Activated T-cell treated with anti-CD3 and anti-CD28 coated beads, Interleukin-2, amount 50 U/mL, for 24 hours (primary cell): ENCODE data around the gene PTGIS.

Experiments used
- DNase-seq: peaks from one replicate; pipeline ENCODE4 v3.0.0-alpha.2; 2020
- H3K27ac Mint-ChIP-seq: 2 replicates; pipeline ENCODE4 v1.8.0; 2020; ENCODE audit warnings: mild to moderate bottlenecking, mixed read lengths
- H3K27me3 Mint-ChIP-seq: 2 replicates; pipeline ENCODE4 v1.8.0; 2020; ENCODE audit warnings: mixed read lengths
- H3K36me3 Mint-ChIP-seq: 2 replicates; pipeline ENCODE4 v1.8.0; 2020; ENCODE audit warnings: low read depth, mixed read lengths
- H3K4me1 Mint-ChIP-seq: 2 replicates; pipeline ENCODE4 v1.8.0; 2020; ENCODE audit warnings: low read depth, mixed read lengths
- H3K4me3 Mint-ChIP-seq: 2 replicates; pipeline ENCODE4 v1.8.0; 2020; ENCODE audit warnings: mild to moderate bottlenecking, moderate library complexity, mixed read lengths
- H3K9me3 Mint-ChIP-seq: 2 replicates; pipeline ENCODE4 v1.8.0; 2020; ENCODE audit warnings: mixed read lengths

The PTGIS gene

GRCh38 chr20:49497398-49497669 is 70.6 kb downstream of the PTGIS start:
- Mint-ChIP-seq H3K4me1 (no peaks in the 10 kb centered on the region), H3K4me3 (no peak overlapping the region), H3K27ac (no peak overlapping the region), H3K9me3 (no peaks in the 10 kb centered on the region), H3K27me3 (peaks cover 37% of the 10 kb centered on the region), H3K36me3 (no peaks in the 10 kb centered on the region)
- DNase-seq = no peak

- H3K4me3 Mint-ChIP-seq = no peak overlapping the region
- no peaks in the 10 kb centered on the region for H3K9me3 Mint-ChIP-seq
Observed at GRCh38 chr20:49496553-49497397, 71.2 kb downstream of the PTGIS start.

GRCh38 chr20:49496043-49496442 is 71.9 kb downstream of the PTGIS start:
- Mint-ChIP-seq H3K27ac (no peak overlapping the region), H3K4me3 (no peak overlapping the region), H3K9me3 (no peaks in the 10 kb centered on the region), H3K27me3 (peaks cover 40% of the 10 kb centered on the region), H3K36me3 (no peaks in the 10 kb centered on the region), H3K4me1 (no peaks in the 10 kb centered on the region)
- DNase-seq = no peak

More at GRCh38 chr20:49496553-49497397, 71.2 kb downstream of the PTGIS start:
- Mint-ChIP-seq H3K36me3 (no peaks in the 10 kb centered on the region), H3K27me3 (peaks cover 40% of the 10 kb centered on the region), H3K27ac (no peak overlapping the region), H3K4me1 (no peaks in the 10 kb centered on the region)
- DNase-seq = no peak

- DNase-seq = no peak
- Mint-ChIP-seq H3K36me3 (no peaks in the 10 kb centered on the region), H3K4me1 (no peaks in the 10 kb centered on the region), H3K9me3 (peaks cover 8% of the 10 kb centered on the region), H3K4me3 (no peak overlapping the region), H3K27me3 (peaks cover 68% of the 10 kb centered on the region), H3K27ac (no peak overlapping the region)
Observed at GRCh38 chr20:49490689-49491088, 77.2 kb downstream of the PTGIS start.

GRCh38 chr20:49489688-49490087 is 78.2 kb downstream of the PTGIS start:
- no peak for DNase-seq
- no peaks in the 10 kb centered on the region for H3K36me3 Mint-ChIP-seq
- H3K4me3 Mint-ChIP-seq = no peak overlapping the region
- no peak overlapping the region for H3K27ac Mint-ChIP-seq
- H3K9me3 Mint-ChIP-seq = peaks cover 8% of the 10 kb centered on the region
- H3K27me3 Mint-ChIP-seq = peaks cover 73% of the 10 kb centered on the region
- H3K4me1 Mint-ChIP-seq = peaks cover under 1% of the 10 kb centered on the region

GRCh38 chr20:49486064-49486463 is 81.9 kb downstream of the PTGIS start:
- peaks cover 82% of the 10 kb centered on the region for H3K27me3 Mint-ChIP-seq
- H3K36me3 Mint-ChIP-seq = no peaks in the 10 kb centered on the region
- peaks cover 8% of the 10 kb centered on the region for H3K9me3 Mint-ChIP-seq
- DNase-seq = no peak
- H3K4me3 Mint-ChIP-seq = no peak overlapping the region
- H3K27ac Mint-ChIP-seq = no peak overlapping the region
- peaks cover 7% of the 10 kb centered on the region for H3K4me1 Mint-ChIP-seq

- DNase-seq = no peak
- Mint-ChIP-seq H3K4me3 (no peak overlapping the region), H3K36me3 (no peaks in the 10 kb centered on the region), H3K9me3 (peaks cover 8% of the 10 kb centered on the region), H3K27me3 (peaks cover 82% of the 10 kb centered on the region), H3K27ac (no peak overlapping the region), H3K4me1 (peaks cover 7% of the 10 kb centered on the region)
Observed at GRCh38 chr20:49485563-49485962, 82.4 kb downstream of the PTGIS start.

- Mint-ChIP-seq H3K4me1 (peaks cover 7% of the 10 kb centered on the region), H3K4me3 (peak overlapping the region; percentile 69), H3K27me3 (peaks cover 85% of the 10 kb centered on the region), H3K9me3 (peaks cover 2% of the 10 kb centered on the region), H3K27ac (no peak overlapping the region), H3K36me3 (no peaks in the 10 kb centered on the region)
- DNase-seq = peak; percentile 76
Observed at GRCh38 chr20:49484180-49485140, 83.5 kb downstream of the PTGIS start.

- no peak overlapping the region for H3K27ac Mint-ChIP-seq
- no peak overlapping the region for H3K4me3 Mint-ChIP-seq
Observed at GRCh38 chr20:49483696-49484123, 84.2 kb downstream of the PTGIS start.

GRCh38 chr20:49483018-49483695 is 84.8 kb downstream of the PTGIS start:
- Mint-ChIP-seq H3K9me3 (no peaks in the 10 kb centered on the region), H3K4me1 (peaks cover 7% of the 10 kb centered on the region), H3K27me3 (peaks cover 83% of the 10 kb centered on the region), H3K36me3 (no peaks in the 10 kb centered on the region), H3K4me3 (no peak overlapping the region), H3K27ac (no peak overlapping the region)
- no peak for DNase-seq

More at GRCh38 chr20:49483696-49484123, 84.2 kb downstream of the PTGIS start:
- H3K27me3 Mint-ChIP-seq = peaks cover 83% of the 10 kb centered on the region
- no peaks in the 10 kb centered on the region for H3K36me3 Mint-ChIP-seq
- peaks cover 7% of the 10 kb centered on the region for H3K4me1 Mint-ChIP-seq
- DNase-seq = no peak
- no peaks in the 10 kb centered on the region for H3K9me3 Mint-ChIP-seq

- peak; percentile 52 for DNase-seq
- Mint-ChIP-seq H3K27ac (no peak within 1 kb of the TSS), H3K9me3 (no peaks in the 10 kb centered on the region), H3K27me3 (peaks cover 83% of the 10 kb centered on the region), H3K4me3 (no peak within 1 kb of the TSS), H3K4me1 (peaks cover 7% of the 10 kb centered on the region), H3K36me3 (no peaks in the 10 kb centered on the region)
Observed at GRCh38 chr20:49482621-49483017, 85.3 kb downstream of the PTGIS start, which contains the start of gene KCNB1. Gene KCNB1, minus strand, starts transcription at chr20:49482668. Its CDS starts 188 bp downstream, at chr20:49482480.

- H3K4me1 Mint-ChIP-seq = peaks cover 7% of the 10 kb centered on the region
- no peaks in the 10 kb centered on the region for H3K9me3 Mint-ChIP-seq
- H3K27me3 Mint-ChIP-seq = peaks cover 82% of the 10 kb centered on the region
- DNase-seq = no peak
- H3K4me3 Mint-ChIP-seq = no peak overlapping the region
- no peak overlapping the region for H3K27ac Mint-ChIP-seq
- H3K36me3 Mint-ChIP-seq = no peaks in the 10 kb centered on the region
Observed at GRCh38 chr20:49482173-49482572, 85.8 kb downstream of the PTGIS start.

- Mint-ChIP-seq H3K27me3 (peaks cover 78% of the 10 kb centered on the region), H3K4me1 (peaks cover 7% of the 10 kb centered on the region), H3K4me3 (no peak overlapping the region), H3K36me3 (no peaks in the 10 kb centered on the region), H3K9me3 (no peaks in the 10 kb centered on the region), H3K27ac (no peak overlapping the region)
- DNase-seq = no peak
Observed at GRCh38 chr20:49481116-49481515, 86.8 kb downstream of the PTGIS start.

GRCh38 chr20:49480236-49480635 is 87.7 kb downstream of the PTGIS start:
- Mint-ChIP-seq H3K36me3 (no peaks in the 10 kb centered on the region), H3K4me1 (peaks cover 7% of the 10 kb centered on the region), H3K27ac (no peak overlapping the region), H3K9me3 (no peaks in the 10 kb centered on the region), H3K27me3 (peaks cover 70% of the 10 kb centered on the region), H3K4me3 (no peak overlapping the region)
- no peak for DNase-seq
